Measurements from ENCODE around the gene NFATC1.

Gene NFATC1

DNA sequence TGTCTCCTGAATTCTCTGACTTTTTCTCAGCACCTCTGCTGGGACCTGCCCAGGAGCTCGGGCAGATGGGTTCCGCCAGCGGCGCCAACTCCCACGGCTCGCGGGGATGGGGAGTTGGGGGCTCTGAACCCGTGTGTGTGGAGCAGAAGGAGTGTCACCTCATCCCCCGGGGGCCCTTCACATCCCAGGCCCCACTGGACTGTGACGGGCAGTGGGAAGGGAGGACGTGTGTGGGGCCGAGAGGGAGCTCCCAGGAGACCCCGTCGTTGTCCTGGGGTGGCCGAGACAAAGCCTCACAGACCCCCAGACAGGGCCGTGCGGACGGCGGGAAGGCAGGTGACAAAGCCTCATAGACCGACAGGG is 153.9 kb downstream of the NFATC1 start:
- no peaks in the 10 kb centered on the region for H3K4me1 ChIP-seq (ENCODE audit: control insufficient read depth, insufficient read depth, low read length)
- no peak overlapping the region for H3K27ac ChIP-seq (ENCODE audit: low read depth, low read length)
- H3K36me3 ChIP-seq (ENCODE audit: control insufficient read depth, insufficient read depth, low read length): no peaks in the 10 kb centered on the region
- no peak overlapping the region for H3K9ac ChIP-seq (ENCODE audit: low read depth, low read length)
- H3K9me3 ChIP-seq (ENCODE audit: control insufficient read depth, insufficient read depth, low read length): no peaks in the 10 kb centered on the region
- H3K27me3 ChIP-seq (ENCODE audit: control insufficient read depth, insufficient read depth, low read length): no peaks in the 10 kb centered on the region
- no peak overlapping the region for H3K4me3 ChIP-seq (ENCODE audit: low read depth, low read length)

DNA sequence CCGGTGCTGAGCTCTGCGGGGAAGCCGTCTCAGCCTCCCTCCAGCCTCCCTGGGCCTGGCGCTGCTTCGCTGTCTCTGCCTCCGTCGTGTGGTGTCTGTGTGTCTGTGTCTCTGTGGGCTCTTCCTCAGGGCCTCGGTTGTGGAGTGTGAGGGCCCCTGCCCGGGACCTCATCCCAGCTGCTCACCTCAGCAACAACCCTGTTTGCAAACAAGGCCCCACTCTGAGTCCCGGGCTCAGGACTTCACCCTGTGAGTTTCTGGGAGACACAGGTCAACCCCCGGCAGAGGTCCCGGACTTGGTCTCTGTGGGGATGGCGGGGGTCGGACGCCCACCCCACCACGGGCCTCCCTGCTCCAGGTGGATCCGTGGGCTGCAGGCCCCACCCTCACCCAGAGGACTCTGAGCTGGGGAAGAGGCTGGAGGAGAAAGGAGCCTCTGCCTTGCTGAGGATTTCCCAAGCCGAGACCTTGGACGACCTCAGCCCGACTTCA is 156.5 kb downstream of the NFATC1 start:
- Histone ChIP-seq H3K4me3 (ENCODE audit: low read depth, low read length) (no peak overlapping the region), H3K9ac (ENCODE audit: low read depth, low read length) (no peak overlapping the region), H3K27me3 (ENCODE audit: control insufficient read depth, insufficient read depth, low read length) (no peaks in the 10 kb centered on the region), H3K4me1 (ENCODE audit: control insufficient read depth, insufficient read depth, low read length) (no peaks in the 10 kb centered on the region), H3K9me3 (ENCODE audit: control insufficient read depth, insufficient read depth, low read length) (no peaks in the 10 kb centered on the region), H3K36me3 (ENCODE audit: control insufficient read depth, insufficient read depth, low read length) (no peaks in the 10 kb centered on the region), H3K27ac (ENCODE audit: low read depth, low read length) (no peak overlapping the region)

DNA sequence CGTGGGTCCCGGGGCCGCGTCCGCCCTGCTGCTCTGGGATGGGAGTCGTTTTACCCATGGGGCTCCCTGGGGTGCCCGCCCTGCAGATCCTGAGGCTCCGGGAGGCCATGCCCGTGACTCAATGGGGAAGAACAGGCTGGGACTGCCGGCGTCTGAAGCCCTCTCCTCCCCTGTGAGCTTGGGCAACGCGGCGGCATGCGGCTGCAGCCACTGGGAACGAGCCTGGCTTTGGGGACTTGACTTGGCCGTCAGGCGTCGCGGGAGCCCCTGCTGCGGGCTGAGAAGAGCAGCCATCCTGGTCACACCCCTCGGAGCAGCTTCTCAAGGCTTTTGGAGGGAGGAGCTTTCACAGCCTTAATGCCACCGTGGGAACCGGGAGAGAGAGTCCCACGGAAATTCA is 157.0 kb downstream of the NFATC1 start:
- H3K4me3 ChIP-seq (ENCODE audit: low read depth, low read length): no peak overlapping the region
- H3K27me3 ChIP-seq (ENCODE audit: control insufficient read depth, insufficient read depth, low read length): no peaks in the 10 kb centered on the region
- H3K9me3 ChIP-seq (ENCODE audit: control insufficient read depth, insufficient read depth, low read length): no peaks in the 10 kb centered on the region
- H3K36me3 ChIP-seq (ENCODE audit: control insufficient read depth, insufficient read depth, low read length): no peaks in the 10 kb centered on the region
- H3K4me1 ChIP-seq (ENCODE audit: control insufficient read depth, insufficient read depth, low read length): no peaks in the 10 kb centered on the region
- no peak overlapping the region for H3K27ac ChIP-seq (ENCODE audit: low read depth, low read length)
- H3K9ac ChIP-seq (ENCODE audit: low read depth, low read length): no peak overlapping the region

DNA sequence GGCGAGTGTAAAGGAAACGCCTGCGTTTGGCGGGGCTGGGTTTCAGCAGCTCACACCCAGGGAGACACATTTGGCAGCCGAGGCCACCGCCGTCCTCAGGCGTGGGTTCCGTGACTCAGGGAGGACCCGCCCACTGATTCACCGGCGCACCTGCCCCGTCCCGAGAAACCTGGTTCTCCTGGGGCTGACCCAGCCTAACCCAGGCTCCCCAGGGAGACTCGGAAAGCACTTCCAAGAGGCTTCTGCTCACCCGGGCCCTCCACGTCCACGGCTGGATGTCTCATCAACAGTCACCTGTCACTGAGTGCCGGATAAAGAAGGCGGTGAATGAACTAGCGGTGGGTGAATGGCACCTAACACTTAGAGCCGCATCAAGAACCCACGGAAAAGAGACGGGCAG is 157.4 kb downstream of the NFATC1 start:
- Histone ChIP-seq H3K27me3 (ENCODE audit: control insufficient read depth, insufficient read depth, low read length) (no peaks in the 10 kb centered on the region), H3K4me3 (ENCODE audit: low read depth, low read length) (no peak overlapping the region), H3K9me3 (ENCODE audit: control insufficient read depth, insufficient read depth, low read length) (no peaks in the 10 kb centered on the region), H3K4me1 (ENCODE audit: control insufficient read depth, insufficient read depth, low read length) (no peaks in the 10 kb centered on the region), H3K27ac (ENCODE audit: low read depth, low read length) (no peak overlapping the region), H3K9ac (ENCODE audit: low read depth, low read length) (no peak overlapping the region), H3K36me3 (ENCODE audit: control insufficient read depth, insufficient read depth, low read length) (no peaks in the 10 kb centered on the region)

DNA sequence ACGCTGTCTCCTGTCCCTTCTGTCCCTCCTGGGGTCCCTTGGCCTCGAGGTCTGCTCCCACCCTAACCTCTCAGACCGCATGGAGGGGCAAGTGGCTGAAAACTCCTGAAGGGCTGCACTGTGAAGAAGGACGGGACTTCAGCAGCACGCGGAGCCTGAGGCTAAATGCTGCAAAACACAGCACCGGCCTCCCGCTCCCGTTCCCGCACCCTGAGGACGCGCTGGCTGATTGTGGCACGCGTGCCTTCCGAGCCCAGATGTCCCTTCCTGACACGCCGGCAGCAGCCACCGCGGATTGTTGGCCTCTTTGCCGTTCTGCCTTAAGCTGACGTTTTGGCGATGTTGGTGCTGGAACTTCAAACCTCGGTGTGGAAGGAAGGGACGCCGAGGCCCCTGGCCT is 158.0 kb downstream of the NFATC1 start:
- Histone ChIP-seq H3K9me3 (ENCODE audit: control insufficient read depth, insufficient read depth, low read length) (no peaks in the 10 kb centered on the region), H3K36me3 (ENCODE audit: control insufficient read depth, insufficient read depth, low read length) (no peaks in the 10 kb centered on the region), H3K4me1 (ENCODE audit: control insufficient read depth, insufficient read depth, low read length) (no peaks in the 10 kb centered on the region), H3K9ac (ENCODE audit: low read depth, low read length) (no peak overlapping the region), H3K27me3 (ENCODE audit: control insufficient read depth, insufficient read depth, low read length) (no peaks in the 10 kb centered on the region), H3K4me3 (ENCODE audit: low read depth, low read length) (no peak overlapping the region), H3K27ac (ENCODE audit: low read depth, low read length) (no peak overlapping the region)

DNA sequence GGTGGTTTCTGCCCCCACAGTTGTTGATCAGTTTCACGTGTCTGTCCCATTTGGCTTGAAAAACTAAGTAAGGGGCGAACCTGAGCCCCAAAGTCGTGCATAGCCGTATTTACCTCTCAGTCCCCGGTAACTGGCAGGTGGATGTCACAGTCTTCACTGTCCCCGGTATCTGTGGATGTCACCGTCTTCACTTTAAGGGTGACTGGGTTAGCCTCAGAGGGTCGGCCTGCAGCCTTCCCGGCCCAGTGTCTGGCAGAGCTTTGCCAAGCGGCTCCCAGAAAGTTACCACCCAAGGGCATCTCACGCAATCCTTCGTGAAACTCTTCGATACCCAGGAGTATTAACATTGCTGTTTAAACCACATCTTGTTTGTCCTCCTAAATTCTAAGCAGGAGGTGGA is 158.6 kb downstream of the NFATC1 start:
- no peaks in the 10 kb centered on the region for H3K27me3 ChIP-seq (ENCODE audit: control insufficient read depth, insufficient read depth, low read length)

DNA sequence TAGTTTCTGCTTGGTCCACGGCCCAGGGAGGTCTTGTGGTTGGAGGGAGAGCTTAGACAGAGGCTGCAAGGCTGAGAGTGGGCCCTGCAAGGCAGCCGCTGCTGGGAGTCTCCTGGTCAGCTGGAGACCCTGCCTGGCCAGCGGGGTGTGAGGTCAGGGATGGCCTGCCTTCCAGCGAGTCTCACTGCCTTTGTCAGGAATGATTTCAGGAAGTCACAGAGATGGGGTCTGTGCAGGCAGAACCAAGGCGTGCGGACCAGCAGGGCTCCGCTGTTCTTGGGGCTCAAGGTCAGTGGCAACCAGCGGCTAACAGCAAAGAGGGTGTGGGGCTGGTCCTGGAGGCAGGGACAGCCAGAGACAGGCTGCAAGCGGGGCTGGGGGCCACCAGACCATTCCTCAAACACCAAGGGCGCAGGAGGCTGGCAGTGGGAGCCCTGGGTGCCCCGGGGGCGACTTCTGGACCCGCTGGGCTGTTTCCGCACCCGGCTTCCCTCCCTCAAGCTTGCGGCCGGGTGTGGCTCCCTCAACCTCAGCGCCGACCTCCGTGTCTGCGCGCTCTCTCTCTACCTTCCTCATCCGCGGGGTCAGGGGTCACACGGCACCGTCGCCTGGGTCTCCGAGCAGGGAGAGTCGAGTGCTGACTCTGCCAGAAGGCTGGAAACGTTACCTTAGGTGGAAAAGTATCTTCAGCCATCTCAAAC is 159.4 kb downstream of the NFATC1 start:
- Histone ChIP-seq H3K9me3 (ENCODE audit: control insufficient read depth, insufficient read depth, low read length) (no peaks in the 10 kb centered on the region), H3K9ac (ENCODE audit: low read depth, low read length) (no peak overlapping the region), H3K27me3 (ENCODE audit: control insufficient read depth, insufficient read depth, low read length) (no peaks in the 10 kb centered on the region), H3K27ac (ENCODE audit: low read depth, low read length) (no peak overlapping the region), H3K4me1 (ENCODE audit: control insufficient read depth, insufficient read depth, low read length) (no peaks in the 10 kb centered on the region), H3K36me3 (ENCODE audit: control insufficient read depth, insufficient read depth, low read length) (no peaks in the 10 kb centered on the region), H3K4me3 (ENCODE audit: low read depth, low read length) (no peak overlapping the region)

More for the DNA sequence above, 158.6 kb downstream of the NFATC1 start:
- H3K27ac ChIP-seq (ENCODE audit: low read depth, low read length): no peak overlapping the region
- no peaks in the 10 kb centered on the region for H3K36me3 ChIP-seq (ENCODE audit: control insufficient read depth, insufficient read depth, low read length)
- no peaks in the 10 kb centered on the region for H3K9me3 ChIP-seq (ENCODE audit: control insufficient read depth, insufficient read depth, low read length)
- H3K4me1 ChIP-seq (ENCODE audit: control insufficient read depth, insufficient read depth, low read length): no peaks in the 10 kb centered on the region
- H3K4me3 ChIP-seq (ENCODE audit: low read depth, low read length): no peak overlapping the region
- no peak overlapping the region for H3K9ac ChIP-seq (ENCODE audit: low read depth, low read length)

DNA sequence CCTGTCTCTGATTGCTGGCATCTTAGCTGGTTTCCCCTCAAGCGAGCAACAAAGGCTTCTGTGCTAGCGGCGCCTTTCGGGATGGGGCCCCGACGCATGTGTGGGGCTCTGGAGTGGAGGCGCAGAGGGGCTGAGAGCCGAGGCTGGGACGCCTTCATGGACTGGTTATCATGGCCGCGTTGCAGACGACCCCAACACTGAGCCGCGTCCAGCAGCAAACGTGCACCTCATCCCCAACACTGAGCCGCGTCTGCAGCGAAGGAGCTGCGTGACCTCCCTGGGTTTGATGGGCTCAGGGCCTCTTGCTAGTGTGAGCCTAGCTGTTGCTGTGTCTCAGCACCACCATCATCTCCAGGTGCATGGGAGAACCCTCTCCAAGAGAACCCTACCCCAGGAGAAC is 160.2 kb downstream of the NFATC1 start:
- no peaks in the 10 kb centered on the region for H3K4me1 ChIP-seq (ENCODE audit: control insufficient read depth, insufficient read depth, low read length)
- H3K27me3 ChIP-seq (ENCODE audit: control insufficient read depth, insufficient read depth, low read length): no peaks in the 10 kb centered on the region
- H3K36me3 ChIP-seq (ENCODE audit: control insufficient read depth, insufficient read depth, low read length): no peaks in the 10 kb centered on the region
- no peak overlapping the region for H3K9ac ChIP-seq (ENCODE audit: low read depth, low read length)
- H3K9me3 ChIP-seq (ENCODE audit: control insufficient read depth, insufficient read depth, low read length): no peaks in the 10 kb centered on the region
- H3K27ac ChIP-seq (ENCODE audit: low read depth, low read length): no peak overlapping the region
- H3K4me3 ChIP-seq (ENCODE audit: low read depth, low read length): no peak overlapping the region

DNA sequence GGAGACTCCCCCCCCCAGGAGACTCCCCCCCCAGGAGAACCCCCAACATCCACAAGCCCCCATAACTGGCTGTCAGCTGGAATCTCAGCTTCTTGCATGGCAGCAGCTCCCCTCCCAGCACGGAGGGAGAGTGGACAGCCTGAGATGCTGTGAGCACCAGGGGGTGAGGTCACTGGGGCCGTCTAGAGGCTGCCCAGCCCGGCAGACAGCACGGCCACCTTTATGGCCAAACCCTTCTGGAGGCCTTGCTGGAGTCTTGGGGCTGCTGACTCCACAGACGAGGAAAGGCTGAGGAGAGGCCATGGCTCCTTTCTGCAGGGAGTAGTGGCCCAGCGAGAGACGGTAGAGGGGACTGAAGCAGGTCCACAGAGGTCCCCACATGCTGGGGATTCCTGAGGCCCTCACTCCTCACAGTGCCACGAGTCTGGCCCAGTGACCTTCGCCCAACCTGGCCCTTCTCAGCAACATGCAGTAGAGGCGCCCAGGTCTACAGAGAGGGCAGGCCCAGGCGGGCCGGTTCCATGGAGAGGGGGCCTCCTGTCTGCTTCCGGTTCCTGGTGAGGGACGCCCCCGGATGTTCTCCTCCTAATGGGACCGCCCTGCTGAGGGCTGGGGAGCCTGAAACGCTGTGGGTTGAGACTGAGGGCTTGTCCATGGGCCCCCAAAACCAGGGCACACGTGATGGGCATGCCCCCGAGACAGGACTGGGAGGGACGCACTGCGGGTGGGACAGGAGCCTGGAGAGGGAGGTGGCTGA is 161.3 kb downstream of the NFATC1 start:
- Histone ChIP-seq H3K4me1 (ENCODE audit: control insufficient read depth, insufficient read depth, low read length) (no peaks in the 10 kb centered on the region), H3K36me3 (ENCODE audit: control insufficient read depth, insufficient read depth, low read length) (no peaks in the 10 kb centered on the region), H3K27ac (ENCODE audit: low read depth, low read length) (no peak overlapping the region), H3K9me3 (ENCODE audit: control insufficient read depth, insufficient read depth, low read length) (no peaks in the 10 kb centered on the region), H3K9ac (ENCODE audit: low read depth, low read length) (no peak overlapping the region), H3K4me3 (ENCODE audit: low read depth, low read length) (no peak overlapping the region), H3K27me3 (ENCODE audit: control insufficient read depth, insufficient read depth, low read length) (no peaks in the 10 kb centered on the region)

DNA sequence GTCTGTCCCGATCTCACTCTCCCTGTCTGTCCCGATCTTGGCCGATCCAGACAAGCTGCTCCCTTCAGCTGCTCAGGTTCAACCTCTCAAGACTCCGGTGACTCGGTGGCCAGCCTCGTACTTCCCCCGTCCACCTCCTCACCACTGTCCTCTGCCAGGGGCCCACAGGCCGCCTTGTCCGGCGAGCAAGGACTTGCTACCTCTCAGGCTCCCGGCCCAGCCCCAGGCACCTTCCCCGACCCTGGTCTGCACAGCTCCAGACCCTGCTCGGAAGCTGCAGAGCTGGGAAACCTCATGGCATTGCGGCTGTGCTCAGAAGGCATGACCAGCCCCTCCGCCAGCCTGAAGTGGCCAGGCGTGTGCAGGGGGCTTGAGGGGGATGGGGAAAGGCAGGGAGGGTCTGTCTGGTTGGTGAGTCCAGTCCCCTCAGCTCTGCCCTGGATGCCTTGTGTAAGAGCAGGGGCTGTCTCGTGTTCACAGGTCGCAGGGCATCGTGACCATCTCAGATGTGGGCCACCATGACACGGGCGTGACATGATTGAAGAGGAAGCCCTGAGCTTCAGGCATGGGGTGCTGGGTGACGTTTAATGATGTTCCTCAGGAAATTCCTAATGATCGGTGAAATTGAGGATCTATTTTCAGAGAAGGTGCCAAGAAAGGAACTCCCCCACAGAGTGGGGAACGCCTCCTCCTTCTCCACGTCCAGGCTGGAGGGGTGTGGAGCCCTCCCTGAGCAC is 162.6 kb downstream of the NFATC1 start:
- no peaks in the 10 kb centered on the region for H3K4me1 ChIP-seq (ENCODE audit: control insufficient read depth, insufficient read depth, low read length)
- H3K36me3 ChIP-seq (ENCODE audit: control insufficient read depth, insufficient read depth, low read length): no peaks in the 10 kb centered on the region
- no peak overlapping the region for H3K4me3 ChIP-seq (ENCODE audit: low read depth, low read length)
- H3K27ac ChIP-seq (ENCODE audit: low read depth, low read length): no peak overlapping the region
- no peaks in the 10 kb centered on the region for H3K27me3 ChIP-seq (ENCODE audit: control insufficient read depth, insufficient read depth, low read length)
- H3K9me3 ChIP-seq (ENCODE audit: control insufficient read depth, insufficient read depth, low read length): no peaks in the 10 kb centered on the region
- no peak overlapping the region for H3K9ac ChIP-seq (ENCODE audit: low read depth, low read length)

DNA sequence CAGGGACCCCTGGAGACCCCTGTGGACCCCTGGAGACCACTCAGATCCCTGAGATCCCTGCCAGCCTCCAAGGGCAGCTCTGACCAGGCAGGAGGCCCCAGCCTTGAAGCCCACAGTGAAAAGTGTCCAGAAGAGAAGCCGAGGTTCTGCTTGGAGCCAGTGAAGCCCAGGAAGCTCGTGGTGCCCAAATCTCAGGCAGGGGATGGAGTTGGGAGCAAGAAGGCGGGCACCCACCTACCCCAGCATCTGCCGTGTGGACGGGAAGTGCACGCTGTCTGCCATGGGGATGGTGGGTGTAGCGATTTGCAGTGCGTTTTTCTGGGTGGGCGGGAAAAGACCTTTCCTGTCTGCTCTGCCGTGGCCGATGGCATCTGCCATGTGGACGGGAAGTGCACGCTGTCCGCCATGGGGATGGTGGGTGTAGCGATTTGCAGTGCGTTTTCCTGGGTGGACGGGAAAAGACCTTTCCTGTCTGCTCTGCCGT is 163.2 kb downstream of the NFATC1 start:
- Histone ChIP-seq H3K27me3 (ENCODE audit: control insufficient read depth, insufficient read depth, low read length) (no peaks in the 10 kb centered on the region), H3K9ac (ENCODE audit: low read depth, low read length) (no peak overlapping the region), H3K9me3 (ENCODE audit: control insufficient read depth, insufficient read depth, low read length) (no peaks in the 10 kb centered on the region), H3K27ac (ENCODE audit: low read depth, low read length) (no peak overlapping the region), H3K4me1 (ENCODE audit: control insufficient read depth, insufficient read depth, low read length) (no peaks in the 10 kb centered on the region), H3K36me3 (ENCODE audit: control insufficient read depth, insufficient read depth, low read length) (no peaks in the 10 kb centered on the region), H3K4me3 (ENCODE audit: low read depth, low read length) (no peak overlapping the region)

Measured in HUES48 (cell line).